SK-N-MC (cell line): Measurements from ENCODE around the gene HOXB5.

Experiments
- DNase-seq: peaks from one replicate; pipeline ENCODE4 v3.0.0-alpha.2; 2011; ENCODE audit warnings: low read depth, low spot score
- H3K27ac ChIP-seq: fragments of 200-600 bp; sonication (generic); 2 replicates; pipeline ENCODE4 v1.5.1; 2016; ENCODE audit warnings: mixed run types
- H3K36me3 ChIP-seq: fragments of 200-600 bp; sonication (generic); 2 replicates; pipeline ENCODE4 v1.6.1; 2017; ENCODE audit warnings: antibody characterized with exemption, low read length, mixed read lengths; ENCODE audit not compliant: insufficient read depth
- H3K4me3 ChIP-seq: fragments of 200-600 bp; sonication (generic); 2 replicates; pipeline ENCODE4 v1.5.1; 2016
- H3K9ac ChIP-seq: fragments of 200-600 bp; sonication (generic); 2 replicates; pipeline ENCODE4 v1.8.0; 2017; ENCODE audit warnings: mixed run types, mixed read lengths; ENCODE audit not compliant: insufficient read length
- H3K9me3 ChIP-seq: fragments of 200-600 bp; sonication (generic); 2 replicates; pipeline ENCODE4 v1.6.1; 2017; ENCODE audit warnings: low read depth, mild to moderate bottlenecking, antibody characterized with exemption, low read length, moderate library complexity, mixed read lengths
- EZH2 ChIP-seq: fragments of 200-600 bp; sonication (generic); IDR thresholded peaks from one replicate; pipeline ENCODE4 v1.6.1; 2017; ENCODE audit warnings: antibody characterized with exemption
- FOXP2 ChIP-seq: optimal IDR thresholded peaks from 2 replicates; pipeline ENCODE3; 2011; ENCODE audit warnings: mild to moderate bottlenecking, moderate library complexity; ENCODE audit not compliant: insufficient read depth; ENCODE audit errors: extremely low read length, control extremely low read depth
- POLR2AphosphoS5 ChIP-seq: IDR thresholded peaks from 2 replicates; pipeline ENCODE4 v1.6.1; 2012; ENCODE audit warnings: mild to moderate bottlenecking, low read depth, low read length, borderline replicate concordance

The HOXB5 gene

DNA sequence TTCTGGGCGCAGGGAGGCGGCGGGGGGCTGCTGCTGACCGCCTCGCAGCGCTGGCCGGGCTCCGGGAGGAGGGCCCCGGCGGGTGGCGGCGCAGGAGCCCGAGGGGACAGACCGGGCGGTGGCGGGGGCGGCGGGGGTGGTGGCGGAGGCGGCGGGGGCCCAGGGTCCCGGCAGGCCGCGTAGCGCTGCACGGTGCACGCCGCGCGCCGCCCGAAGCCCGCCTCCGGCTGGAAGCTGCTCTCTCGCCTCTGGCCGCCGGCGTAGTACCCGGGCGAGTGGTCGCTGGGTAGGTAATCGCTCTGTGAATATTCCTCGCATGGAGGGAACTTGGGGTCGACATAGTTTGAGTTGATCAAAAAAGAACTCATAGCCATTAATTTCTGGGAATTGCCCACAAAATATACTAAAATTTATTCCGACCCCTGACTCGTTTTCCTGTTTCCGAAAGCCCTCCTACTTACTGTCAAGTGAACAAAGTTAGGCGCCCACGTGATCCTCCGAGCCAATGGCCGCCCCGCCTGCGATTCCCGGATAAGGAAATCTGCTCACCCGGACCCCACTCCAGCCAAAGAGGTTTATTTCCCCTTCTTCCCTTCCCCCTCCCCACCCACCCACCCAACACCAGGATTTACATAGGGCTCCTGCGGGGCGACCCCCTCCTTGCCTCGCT is 15.5 kb downstream of the HOXB5 start, which contains the start of gene HOXB4:
Gene HOXB4, minus strand, starts transcription at position 405 of the 670 bp plus-strand sequence. Its CDS starts 31 bp downstream, at position 374.
- no peak within 1 kb of the TSS for H3K27ac ChIP-seq
- H3K36me3 ChIP-seq, result peaks cover 6% of the 10 kb centered on the region; the same call in 1 of the 2 replicates
- DNase-seq, result peak; percentile 28
- H3K9ac ChIP-seq, result peak within 1 kb of the TSS; percentile 82
- no peaks in the 10 kb centered on the region for H3K9me3 ChIP-seq
- peak within 1 kb of the TSS; percentile 94 for H3K4me3 ChIP-seq
- TF ChIP-seq POLR2AphosphoS5, result peak; percentile 38; the same call in 1 of the 2 replicates
- no peak for TF ChIP-seq EZH2
- no peak for TF ChIP-seq FOXP2

GRCh38 chr17:48577330-48577945 is 16.1 kb downstream of the HOXB5 start:
- peak overlapping the region; percentile 24 for H3K9ac ChIP-seq
- no peak for TF ChIP-seq EZH2
- TF ChIP-seq POLR2AphosphoS5, result no peak
- no peak for TF ChIP-seq FOXP2
- peak overlapping the region; percentile 94 for H3K4me3 ChIP-seq
- H3K36me3 ChIP-seq, result peaks cover 6% of the 10 kb centered on the region; the same call in 1 of the 2 replicates
- no peaks in the 10 kb centered on the region for H3K9me3 ChIP-seq
- H3K27ac ChIP-seq, result no peak overlapping the region
- no peak for DNase-seq

DNA sequence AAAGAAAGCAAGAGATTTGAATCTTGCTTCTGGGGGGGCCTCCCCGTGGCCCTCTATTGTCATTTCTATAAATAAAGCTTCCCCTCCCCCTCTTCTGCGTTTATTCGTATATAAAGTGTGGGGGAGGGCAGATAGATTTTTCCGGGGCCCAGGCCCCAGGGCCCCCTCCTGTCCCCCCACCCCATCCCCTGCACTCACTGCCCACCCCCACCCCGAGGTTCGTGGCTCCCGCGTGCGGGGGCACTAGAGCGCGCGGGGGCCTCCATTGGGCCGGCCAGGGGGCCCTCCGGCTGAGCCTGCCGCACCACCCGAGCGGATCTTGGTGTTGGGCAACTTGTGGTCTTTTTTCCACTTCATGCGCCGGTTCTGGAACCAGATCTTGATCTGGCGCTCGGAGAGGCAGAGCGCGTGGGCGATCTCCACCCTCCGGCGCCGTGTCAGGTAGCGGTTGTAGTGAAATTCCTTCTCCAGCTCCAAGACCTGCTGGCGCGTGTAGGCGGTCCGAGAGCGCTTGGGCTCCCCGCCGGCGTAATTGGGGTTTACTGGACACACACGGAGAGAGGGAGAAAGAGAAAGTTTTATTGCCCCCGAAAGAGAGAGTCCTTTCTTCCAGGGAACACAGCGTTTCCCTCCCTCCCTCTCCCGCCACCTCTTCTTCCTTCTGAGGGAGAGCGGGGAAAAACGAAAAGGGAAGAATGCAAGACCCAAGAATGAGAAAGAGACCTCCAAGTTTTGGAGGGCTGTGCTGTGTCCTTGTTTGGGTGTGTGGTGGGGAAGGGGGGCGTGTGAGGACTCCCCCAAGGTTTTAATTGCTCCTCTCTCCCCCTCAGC is 16.9 kb downstream of the HOXB5 start:
- H3K9me3 ChIP-seq, result no peaks in the 10 kb centered on the region
- TF ChIP-seq EZH2 (no peak), POLR2AphosphoS5 (no peak), FOXP2 (no peak)
- peaks cover 9% of the 10 kb centered on the region; the same call in 1 of the 2 replicates for H3K36me3 ChIP-seq
- peak overlapping the region; percentile 94 for H3K4me3 ChIP-seq
- no peak overlapping the region for H3K27ac ChIP-seq
- DNase-seq, result no peak
- peak overlapping the region; percentile 24 for H3K9ac ChIP-seq

DNA sequence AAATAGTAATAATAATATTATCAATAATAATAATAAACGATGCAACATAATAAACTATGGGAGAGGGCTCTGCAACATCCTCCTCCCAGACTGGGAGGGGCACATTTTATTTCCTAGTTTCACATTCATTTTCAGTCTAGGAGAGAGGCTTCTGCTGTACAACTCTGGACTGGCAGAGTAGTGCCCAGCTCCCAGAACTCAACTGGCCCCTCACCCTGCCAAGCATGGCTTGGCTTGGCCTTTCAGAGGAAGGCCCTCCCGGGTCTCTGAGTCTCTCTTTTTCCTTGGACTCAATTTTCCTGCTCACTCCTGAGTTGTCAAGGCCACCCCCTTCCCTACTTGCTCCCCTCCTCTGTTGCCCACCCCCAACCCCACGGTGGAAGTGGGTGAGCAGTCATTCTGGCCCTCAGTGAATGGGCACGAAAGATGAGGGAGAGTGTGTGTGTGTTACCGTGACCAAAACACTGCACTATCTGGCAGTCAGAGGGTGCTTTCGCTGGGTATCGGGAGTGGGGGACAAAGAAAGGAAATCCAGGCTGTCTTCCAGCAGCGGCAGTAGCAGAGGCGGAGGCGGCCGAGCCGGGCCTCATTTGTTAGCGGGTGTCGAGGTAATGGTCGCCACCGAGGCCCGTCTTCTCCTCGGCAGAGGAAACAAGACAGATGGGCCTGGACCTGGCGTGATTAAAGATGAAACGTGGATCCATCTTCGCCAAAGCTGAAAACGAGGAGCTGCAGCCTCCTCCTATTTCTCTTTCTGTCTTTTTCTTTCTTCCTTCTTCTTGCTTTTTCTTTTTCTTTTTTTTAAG is 17.7 kb downstream of the HOXB5 start:
- Histone ChIP-seq H3K4me3 (no peak overlapping the region), H3K27ac (no peak overlapping the region), H3K9ac (no peak overlapping the region), H3K36me3 (peaks cover 9% of the 10 kb centered on the region; the same call in 1 of the 2 replicates), H3K9me3 (no peaks in the 10 kb centered on the region)
- DNase-seq, result no peak
- TF ChIP-seq EZH2, result no peak

DNA sequence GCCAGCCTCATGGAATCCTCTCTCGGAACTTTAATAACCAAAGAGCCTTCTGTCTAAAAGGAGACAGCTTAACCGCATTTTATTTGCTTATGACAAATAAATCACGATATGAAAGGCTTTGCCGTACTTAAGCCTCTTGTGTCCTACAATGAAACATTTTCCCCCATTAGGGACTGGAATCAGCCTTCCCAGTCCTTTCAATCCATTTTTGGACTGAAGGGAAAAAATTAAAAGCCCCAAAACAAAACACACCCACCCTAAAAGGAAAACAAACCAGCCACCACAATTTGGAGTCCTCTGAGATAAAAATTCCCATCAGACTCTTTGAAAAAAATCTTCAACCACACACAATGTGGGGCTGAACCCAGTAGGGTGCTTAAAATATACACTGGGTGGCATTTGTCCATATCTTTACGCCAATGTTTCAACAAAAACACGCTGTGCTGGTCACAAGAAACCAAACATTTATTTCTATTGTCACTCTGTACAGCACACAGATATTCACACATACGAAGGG is 18.5 kb downstream of the HOXB5 start:
- H3K27ac ChIP-seq, result peak overlapping the region; percentile 11; the same call in 1 of the 2 replicates
- H3K9me3 ChIP-seq, result no peaks in the 10 kb centered on the region
- peaks cover 9% of the 10 kb centered on the region; the same call in 1 of the 2 replicates for H3K36me3 ChIP-seq
- peak overlapping the region; percentile 23 for H3K9ac ChIP-seq
- DNase-seq, result no peak
- no peak for TF ChIP-seq EZH2
- no peak for TF ChIP-seq FOXP2
- no peak for TF ChIP-seq POLR2AphosphoS5
- H3K4me3 ChIP-seq, result no peak overlapping the region

DNA sequence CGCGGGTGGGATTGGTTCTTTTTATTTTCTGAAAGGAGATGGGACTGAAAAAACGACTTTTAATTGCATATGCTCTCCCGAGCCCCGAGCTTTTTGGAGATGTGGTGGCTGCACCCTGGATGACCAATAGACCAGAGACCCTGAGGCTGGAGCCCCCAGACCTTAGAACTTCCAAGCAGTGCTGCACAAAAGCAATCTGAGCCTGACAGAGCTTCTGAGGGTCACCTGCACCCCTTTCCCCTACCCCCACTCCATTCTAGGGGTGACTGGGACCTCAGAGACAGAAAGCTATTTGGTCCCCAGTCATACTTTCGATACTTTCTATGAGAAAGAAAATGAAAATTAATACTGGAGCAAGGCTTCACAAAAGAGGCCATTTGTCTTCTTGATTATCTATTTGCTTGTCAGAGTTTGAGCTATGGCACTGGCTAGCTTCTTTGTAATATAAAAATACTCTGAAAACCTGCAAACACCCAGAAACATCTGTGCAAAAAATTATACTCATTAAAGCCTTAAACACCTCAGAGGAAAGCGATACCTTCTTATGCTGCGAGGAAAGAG is 19.0 kb downstream of the HOXB5 start:
- Histone ChIP-seq H3K36me3 (peaks cover 9% of the 10 kb centered on the region; the same call in 1 of the 2 replicates), H3K9ac (no peak overlapping the region), H3K4me3 (no peak overlapping the region), H3K9me3 (no peaks in the 10 kb centered on the region), H3K27ac (peak overlapping the region; percentile 11; the same call in 1 of the 2 replicates)
- TF ChIP-seq FOXP2 (no peak), EZH2 (no peak), POLR2AphosphoS5 (no peak)
- DNase-seq, result no peak

DNA sequence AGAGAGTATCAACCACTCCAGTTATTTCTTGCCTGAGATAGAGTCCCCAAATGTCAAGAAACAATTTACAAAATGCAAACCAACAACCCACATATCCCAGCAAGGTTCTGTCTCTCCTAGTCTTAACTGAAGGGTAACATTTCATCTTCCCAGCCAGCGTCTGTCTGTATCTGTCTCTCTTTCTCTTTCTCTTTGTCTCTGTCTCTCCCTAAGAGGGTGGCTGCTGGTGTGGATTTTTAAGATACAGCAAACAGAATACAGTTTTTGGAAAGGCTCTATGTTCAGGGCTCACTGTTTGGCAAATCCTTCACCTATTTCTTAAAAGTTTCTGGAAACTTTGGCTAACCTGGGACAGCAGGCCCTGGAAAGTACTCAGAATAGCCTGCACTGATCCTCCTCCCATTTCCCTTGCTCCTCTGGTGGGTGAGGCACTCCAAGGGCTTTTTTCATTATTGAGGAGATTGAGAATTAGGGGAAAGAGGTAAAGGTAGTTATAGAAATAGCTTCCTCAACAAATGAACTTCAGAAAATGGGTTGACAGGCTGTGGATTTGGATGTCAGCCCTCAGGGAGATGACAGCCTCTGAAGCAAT is 21.7 kb downstream of the HOXB5 start:
- Histone ChIP-seq H3K27ac (no peak overlapping the region), H3K9me3 (no peaks in the 10 kb centered on the region), H3K9ac (no peak overlapping the region), H3K4me3 (no peak overlapping the region), H3K36me3 (peaks cover 9% of the 10 kb centered on the region; the same call in 1 of the 2 replicates)
- DNase-seq, result no peak
- TF ChIP-seq FOXP2 (no peak), POLR2AphosphoS5 (no peak), EZH2 (no peak)
